Activated naive CD8-positive, alpha-beta T cell (primary cell): Measurements from ENCODE around the gene CLPTM1L.

Experiments
- H3K27ac Mint-ChIP-seq: one replicate; pipeline ENCODE4 v1.8.0; 2021; ENCODE audit warnings: mixed read lengths
- H3K27me3 Mint-ChIP-seq: one replicate; pipeline ENCODE4 v1.8.0; 2021; ENCODE audit warnings: mixed read lengths
- H3K36me3 Mint-ChIP-seq: one replicate; pipeline ENCODE4 v1.8.0; 2021; ENCODE audit warnings: mixed read lengths
- H3K4me1 Mint-ChIP-seq: one replicate; pipeline ENCODE4 v1.8.0; 2021; ENCODE audit warnings: low read depth, mixed read lengths
- H3K4me3 Mint-ChIP-seq: one replicate; pipeline ENCODE4 v1.8.0; 2021; ENCODE audit warnings: mild to moderate bottlenecking, mixed read lengths
- H3K9me3 Mint-ChIP-seq: one replicate; pipeline ENCODE4 v1.8.0; 2021; ENCODE audit warnings: low read depth, mixed read lengths

Gene CLPTM1L, protein sequence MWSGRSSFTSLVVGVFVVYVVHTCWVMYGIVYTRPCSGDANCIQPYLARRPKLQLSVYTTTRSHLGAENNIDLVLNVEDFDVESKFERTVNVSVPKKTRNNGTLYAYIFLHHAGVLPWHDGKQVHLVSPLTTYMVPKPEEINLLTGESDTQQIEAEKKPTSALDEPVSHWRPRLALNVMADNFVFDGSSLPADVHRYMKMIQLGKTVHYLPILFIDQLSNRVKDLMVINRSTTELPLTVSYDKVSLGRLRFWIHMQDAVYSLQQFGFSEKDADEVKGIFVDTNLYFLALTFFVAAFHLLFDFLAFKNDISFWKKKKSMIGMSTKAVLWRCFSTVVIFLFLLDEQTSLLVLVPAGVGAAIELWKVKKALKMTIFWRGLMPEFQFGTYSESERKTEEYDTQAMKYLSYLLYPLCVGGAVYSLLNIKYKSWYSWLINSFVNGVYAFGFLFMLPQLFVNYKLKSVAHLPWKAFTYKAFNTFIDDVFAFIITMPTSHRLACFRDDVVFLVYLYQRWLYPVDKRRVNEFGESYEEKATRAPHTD

GRCh38 chr5:1344975-1345838 is at the start of gene CLPTM1L:
Gene CLPTM1L, minus strand, starts transcription at chr5:1345099. Its CDS starts 258 bp downstream, at chr5:1344841.
- Mint-ChIP-seq H3K4me3 (peak within 1 kb of the TSS; percentile 97), H3K4me1 (peaks cover 29% of the 10 kb centered on the region), H3K36me3 (peaks cover 10% of the 10 kb centered on the region), H3K9me3 (no peaks in the 10 kb centered on the region), H3K27me3 (no peaks in the 10 kb centered on the region), H3K27ac (peak within 1 kb of the TSS; percentile 87)

GRCh38 chr5:1393571-1394501 is 48.9 kb upstream of the CLPTM1L start:
- Mint-ChIP-seq H3K9me3 (no peaks in the 10 kb centered on the region), H3K36me3 (no peaks in the 10 kb centered on the region), H3K4me3 (no peak overlapping the region), H3K27ac (no peak overlapping the region), H3K27me3 (peaks cover 13% of the 10 kb centered on the region), H3K4me1 (no peaks in the 10 kb centered on the region)

GRCh38 chr5:1392801-1393565 is 48.1 kb upstream of the CLPTM1L start:
- Mint-ChIP-seq H3K36me3 (no peaks in the 10 kb centered on the region), H3K9me3 (no peaks in the 10 kb centered on the region), H3K27me3 (peaks cover 13% of the 10 kb centered on the region), H3K4me3 (no peak overlapping the region), H3K27ac (no peak overlapping the region), H3K4me1 (no peaks in the 10 kb centered on the region)

- Mint-ChIP-seq H3K36me3 (no peaks in the 10 kb centered on the region), H3K27ac (no peak overlapping the region), H3K9me3 (no peaks in the 10 kb centered on the region), H3K4me3 (no peak overlapping the region), H3K27me3 (peaks cover 13% of the 10 kb centered on the region), H3K4me1 (peaks cover 3% of the 10 kb centered on the region)
Measured at GRCh38 chr5:1392261-1392660, 47.4 kb upstream of the CLPTM1L start.

- H3K27me3 Mint-ChIP-seq, result peaks cover 9% of the 10 kb centered on the region
- no peak overlapping the region for H3K4me3 Mint-ChIP-seq
- H3K36me3 Mint-ChIP-seq, result no peaks in the 10 kb centered on the region
- no peak overlapping the region for H3K27ac Mint-ChIP-seq
- H3K9me3 Mint-ChIP-seq, result no peaks in the 10 kb centered on the region
- peaks cover 8% of the 10 kb centered on the region for H3K4me1 Mint-ChIP-seq
Measured at GRCh38 chr5:1391691-1392090, 46.8 kb upstream of the CLPTM1L start.

- Mint-ChIP-seq H3K36me3 (no peaks in the 10 kb centered on the region), H3K27ac (no peak overlapping the region), H3K27me3 (peaks cover 8% of the 10 kb centered on the region)
Measured at GRCh38 chr5:1390861-1391600, 46.1 kb upstream of the CLPTM1L start.

DNA sequence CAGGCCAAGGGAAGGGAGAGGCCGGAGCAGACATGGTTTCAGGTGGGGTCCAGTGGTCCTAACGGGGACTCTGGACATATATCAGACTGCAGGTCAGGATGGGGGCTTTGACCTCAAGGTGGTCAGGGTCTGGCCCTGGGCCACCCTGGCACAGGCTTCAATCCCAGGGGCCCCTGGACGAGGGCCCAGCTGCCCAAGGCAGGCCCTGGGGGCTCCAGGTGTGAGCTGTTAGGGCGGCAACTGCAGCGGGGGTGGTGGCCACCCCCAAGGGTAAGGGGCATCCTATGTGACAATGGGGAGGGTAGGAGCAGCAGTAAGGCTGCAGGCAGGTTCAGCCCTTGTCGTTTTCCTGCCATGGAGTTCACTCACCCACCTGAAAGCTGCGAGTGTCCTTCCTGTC is 45.4 kb upstream of the CLPTM1L start:
- peaks cover 8% of the 10 kb centered on the region for H3K27me3 Mint-ChIP-seq
- no peaks in the 10 kb centered on the region for H3K36me3 Mint-ChIP-seq

More at GRCh38 chr5:1390861-1391600, 46.1 kb upstream of the CLPTM1L start:
- Mint-ChIP-seq H3K4me3 (no peak overlapping the region), H3K4me1 (peaks cover 14% of the 10 kb centered on the region), H3K9me3 (no peaks in the 10 kb centered on the region)

GRCh38 chr5:1388383-1388967 is 43.6 kb upstream of the CLPTM1L start:
- H3K4me3 Mint-ChIP-seq, result peak overlapping the region; percentile 14
- no peaks in the 10 kb centered on the region for H3K36me3 Mint-ChIP-seq
- H3K9me3 Mint-ChIP-seq, result no peaks in the 10 kb centered on the region
- H3K27me3 Mint-ChIP-seq, result peaks cover 2% of the 10 kb centered on the region
- H3K27ac Mint-ChIP-seq, result no peak overlapping the region
- peaks cover 20% of the 10 kb centered on the region for H3K4me1 Mint-ChIP-seq

More for the DNA sequence above, 45.4 kb upstream of the CLPTM1L start:
- no peaks in the 10 kb centered on the region for H3K9me3 Mint-ChIP-seq
- peaks cover 17% of the 10 kb centered on the region for H3K4me1 Mint-ChIP-seq
- no peak overlapping the region for H3K4me3 Mint-ChIP-seq
- no peak overlapping the region for H3K27ac Mint-ChIP-seq

- Mint-ChIP-seq H3K4me3 (peak overlapping the region; percentile 56), H3K27ac (no peak overlapping the region), H3K27me3 (peaks cover 2% of the 10 kb centered on the region), H3K9me3 (no peaks in the 10 kb centered on the region), H3K4me1 (peaks cover 20% of the 10 kb centered on the region), H3K36me3 (no peaks in the 10 kb centered on the region)
Measured at GRCh38 chr5:1387876-1388275, 43.0 kb upstream of the CLPTM1L start.

- Mint-ChIP-seq H3K4me1 (peaks cover 20% of the 10 kb centered on the region), H3K27me3 (peaks cover 2% of the 10 kb centered on the region), H3K36me3 (no peaks in the 10 kb centered on the region), H3K9me3 (no peaks in the 10 kb centered on the region), H3K27ac (peak overlapping the region; percentile 95), H3K4me3 (peak overlapping the region; percentile 97)
Measured at GRCh38 chr5:1387059-1387755, 42.3 kb upstream of the CLPTM1L start.

DNA sequence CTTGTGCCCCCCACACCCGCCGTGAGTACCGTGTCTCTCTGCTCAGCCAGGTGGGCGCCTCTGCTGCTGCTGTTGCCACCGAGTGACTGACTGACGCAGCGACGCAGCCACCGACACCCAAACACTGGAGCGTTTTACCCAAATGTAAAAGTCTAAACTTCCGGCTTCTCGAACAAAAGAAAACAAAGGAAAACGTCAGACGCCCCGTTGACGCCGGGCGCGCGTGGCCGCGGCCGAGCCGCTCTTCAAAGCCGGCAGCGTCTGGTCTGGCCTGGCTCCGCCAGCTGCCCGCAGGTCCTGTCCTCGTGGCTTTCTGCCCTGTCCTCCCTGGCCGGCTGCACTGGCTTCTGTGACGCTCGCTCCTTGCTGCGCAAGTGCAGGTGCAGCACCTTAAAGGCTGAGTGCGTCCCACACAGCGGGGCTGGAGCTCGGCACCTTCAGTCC is 41.4 kb upstream of the CLPTM1L start:
- peak overlapping the region; percentile 95 for H3K27ac Mint-ChIP-seq
- no peaks in the 10 kb centered on the region for H3K27me3 Mint-ChIP-seq
- no peaks in the 10 kb centered on the region for H3K36me3 Mint-ChIP-seq
- peaks cover 20% of the 10 kb centered on the region for H3K4me1 Mint-ChIP-seq
- H3K9me3 Mint-ChIP-seq, result no peaks in the 10 kb centered on the region
- peak overlapping the region; percentile 97 for H3K4me3 Mint-ChIP-seq
